Neural cell (in vitro differentiated cells): ENCODE data around the gene PHOX2A.

Source experiments
- CTCF ChIP-seq: fragments of 450-650 bp; IDR thresholded peaks from 2 replicates; pipeline ENCODE4 v1.5.1; 2014; ENCODE audit warnings: antibody characterized with exemption, mild to moderate bottlenecking, moderate library complexity; ENCODE audit not compliant: poor library complexity, severe bottlenecking
- POLR2AphosphoS5 ChIP-seq: IDR thresholded peaks from 2 replicates; pipeline ENCODE4 v1.6.1; 2012
- RAD21 ChIP-seq: fragments of 450-650 bp; conservative IDR thresholded peaks from 2 replicates; pipeline ENCODE4 v1.6.1; 2014; ENCODE audit warnings: antibody characterized with exemption, mild to moderate bottlenecking, moderate library complexity

DNA sequence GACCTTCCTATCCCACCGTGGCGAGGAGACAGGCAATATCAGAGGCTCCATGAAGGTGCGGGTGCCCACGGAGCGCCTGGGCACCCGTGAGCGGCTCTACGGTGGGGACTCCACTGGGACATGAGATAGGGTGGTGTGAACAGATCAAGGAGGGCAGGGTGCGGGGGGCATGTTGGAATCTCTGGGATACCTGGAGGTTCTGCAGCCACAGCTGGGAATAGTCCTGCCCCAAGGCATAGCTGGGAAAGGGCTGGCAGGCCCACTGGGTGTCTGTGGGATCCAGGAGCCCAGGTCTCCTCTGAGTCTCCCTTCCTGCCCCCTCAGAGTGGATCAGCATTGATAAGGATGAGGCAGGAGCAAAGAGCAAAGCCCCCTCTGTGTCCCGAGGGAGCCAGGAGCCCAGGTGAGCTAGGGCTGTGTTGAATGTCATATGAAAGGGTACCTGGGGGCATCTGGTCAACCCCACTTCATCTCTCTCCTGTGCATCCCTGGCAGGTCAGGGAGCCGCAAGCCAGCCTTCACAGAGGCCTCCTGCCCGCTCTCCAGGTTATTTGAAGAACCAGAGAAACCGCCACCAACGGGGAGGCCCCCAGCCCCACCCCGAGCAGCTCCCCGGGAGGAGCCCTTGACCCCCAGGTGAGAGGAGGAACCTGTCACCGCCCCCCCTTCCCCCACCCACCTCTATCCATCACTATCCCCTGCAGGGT is 8.5 kb downstream of the PHOX2A start:
- TF ChIP-seq POLR2AphosphoS5 (no peak), CTCF (no peak), RAD21 (no peak)
